Suprapubic skin (tissue), 3 donors: ENCODE data around the gene KCNT2.

Experiments
- POLR2A ChIP-seq, 2 donors: fragments of 450-650 bp; IDR thresholded peaks; one replicate each; pipeline ENCODE4 v1.6.1; 2017; ENCODE audit warnings: antibody characterized with exemption in 2 of 2, mild to moderate bottlenecking in 2 of 2, moderate library complexity in 2 of 2
- TF ChIP-seq, protein P1 (sequence below), 2 donors: fragments of 200-600 bp in 1 of 2; fragments of 450-650 bp in 1 of 2; sonication (generic) in 1 of 2; IDR thresholded peaks; one replicate each; pipeline ENCODE4 v1.5.1; 2016 to 2019; ENCODE audit warnings: antibody characterized with exemption in 2 of 2, mild to moderate bottlenecking in 1 of 2, moderate library complexity in 1 of 2

DNA sequence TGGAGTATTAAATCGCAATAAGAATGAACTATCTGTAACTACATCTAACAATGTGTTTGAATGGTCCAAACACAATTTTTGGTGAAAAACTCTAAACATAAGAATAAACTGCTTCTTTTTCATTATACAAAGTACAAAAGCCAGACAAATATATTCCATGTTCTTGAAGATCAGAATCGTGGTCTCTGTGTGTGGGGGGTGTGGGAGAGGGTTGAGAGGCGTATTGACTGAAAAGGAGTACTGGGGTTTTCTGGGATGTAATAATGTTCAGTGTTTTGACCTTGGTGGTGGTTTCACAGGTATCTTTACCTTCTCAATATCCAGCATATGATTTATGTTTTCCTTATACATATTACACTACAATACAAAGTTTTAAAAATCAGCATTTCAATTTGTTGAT lies 42.8 kb upstream of the KCNT2 start:
- no peak for TF ChIP-seq POLR2A (IDR thresholded peaks at IDR 0.05)
- TF ChIP-seq, protein P1, sequence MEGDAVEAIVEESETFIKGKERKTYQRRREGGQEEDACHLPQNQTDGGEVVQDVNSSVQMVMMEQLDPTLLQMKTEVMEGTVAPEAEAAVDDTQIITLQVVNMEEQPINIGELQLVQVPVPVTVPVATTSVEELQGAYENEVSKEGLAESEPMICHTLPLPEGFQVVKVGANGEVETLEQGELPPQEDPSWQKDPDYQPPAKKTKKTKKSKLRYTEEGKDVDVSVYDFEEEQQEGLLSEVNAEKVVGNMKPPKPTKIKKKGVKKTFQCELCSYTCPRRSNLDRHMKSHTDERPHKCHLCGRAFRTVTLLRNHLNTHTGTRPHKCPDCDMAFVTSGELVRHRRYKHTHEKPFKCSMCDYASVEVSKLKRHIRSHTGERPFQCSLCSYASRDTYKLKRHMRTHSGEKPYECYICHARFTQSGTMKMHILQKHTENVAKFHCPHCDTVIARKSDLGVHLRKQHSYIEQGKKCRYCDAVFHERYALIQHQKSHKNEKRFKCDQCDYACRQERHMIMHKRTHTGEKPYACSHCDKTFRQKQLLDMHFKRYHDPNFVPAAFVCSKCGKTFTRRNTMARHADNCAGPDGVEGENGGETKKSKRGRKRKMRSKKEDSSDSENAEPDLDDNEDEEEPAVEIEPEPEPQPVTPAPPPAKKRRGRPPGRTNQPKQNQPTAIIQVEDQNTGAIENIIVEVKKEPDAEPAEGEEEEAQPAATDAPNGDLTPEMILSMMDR (IDR thresholded peaks at IDR 0.05) = no peak
